Smooth muscle cell (in vitro differentiated cells): ENCODE measurements around the gene SLC47A1. TPM values are rescaled to one million over a fixed set of nuclear protein-coding genes. Genes with fewer than 3 reads are reported as not detected.
"Not testable (repeated sequence)": the region's sequence is repeated elsewhere in the genome, so short reads cannot be mapped to it uniquely, and the experiment has no call there.

Experiments used
- DNase-seq: peaks from one replicate; lab custom pipeline; 2025; ENCODE audit not compliant: unreplicated experiment; lab: John Stamatoyannopoulos, UW
- H2AFZ ChIP-seq: fragments of 200-600 bp; sonication (generic); 2 replicates; pipeline ENCODE4 v1.6.0; 2016; ENCODE audit warnings: antibody characterized with exemption, low read depth, mild to moderate bottlenecking
- H3F3A ChIP-seq: fragments of 200-600 bp; sonication (generic); 2 replicates; pipeline ENCODE4 v1.6.0; 2017; ENCODE audit warnings: antibody characterized with exemption, low read depth
- H3K27ac ChIP-seq: fragments of 200-600 bp; sonication (generic); 2 replicates; pipeline ENCODE4 v1.5.1; 2016; ENCODE audit warnings: low read depth, mild to moderate bottlenecking
- H3K27me3 ChIP-seq: fragments of 200-600 bp; sonication (generic); 2 replicates; pipeline ENCODE4 v1.6.1; 2016; ENCODE audit warnings: low read depth, mild to moderate bottlenecking
- H3K36me3 ChIP-seq: fragments of 200-600 bp; sonication (generic); 2 replicates; pipeline ENCODE4 v1.5.1; 2016; ENCODE audit warnings: low read depth
- H3K4me1 ChIP-seq: fragments of 200-600 bp; sonication (generic); 2 replicates; pipeline ENCODE4 v1.5.1; 2016; ENCODE audit warnings: low read depth
- H3K4me2 ChIP-seq: fragments of 200-600 bp; sonication (generic); 2 replicates; pipeline ENCODE4 v1.6.0; 2016; ENCODE audit warnings: mild to moderate bottlenecking
- H3K4me3 ChIP-seq: fragments of 200-600 bp; sonication (generic); 2 replicates; pipeline ENCODE4 v1.5.1; 2016; ENCODE audit warnings: mild to moderate bottlenecking
- H3K79me2 ChIP-seq: fragments of 200-600 bp; sonication (generic); 2 replicates; pipeline ENCODE4 v1.6.0; 2016; ENCODE audit warnings: low read depth, mild to moderate bottlenecking
- H3K9ac ChIP-seq: fragments of 200-600 bp; sonication (generic); 2 replicates; pipeline ENCODE4 v1.6.0; 2016; ENCODE audit warnings: low read depth
- H3K9me3 ChIP-seq: fragments of 200-600 bp; sonication (generic); replicated peaks from 2 replicates; pipeline ENCODE4 v1.5.1; 2016; ENCODE audit warnings: low read depth
- H4K20me1 ChIP-seq: fragments of 200-600 bp; sonication (generic); 2 replicates; pipeline ENCODE4 v1.6.0; 2016; ENCODE audit warnings: low read depth
- WGBS: methylation state at CpG from one replicate; pipeline ENCODE4 v1.1.7; 2016; ENCODE audit warnings: low lambda C conversion rate; 5-methylcytosine and 5-hydroxymethylcytosine counted together
- polyA plus RNA-seq: library from polyadenylated mRNA; unstranded; fragments of >200 nt; fragmentation: Nextera tagmentation; extraction: Ambion mirVana; gene quantifications from 2 replicates; pipeline ENCODE4 v1.2.1, GENCODE V29; 2016
- total RNA-seq: library from RNA; depleted of rRNA; stranded (reverse); fragments of >200 nt; gene quantifications from 2 replicates; pipeline ENCODE4 v1.2.3, GENCODE V29; 2014
- TF ChIP-seq, protein P1 (sequence below): fragments of 200-600 bp; sonication (generic); IDR thresholded peaks from 2 replicates; pipeline ENCODE4 v1.5.1; 2017; ENCODE audit warnings: borderline replicate concordance, mild to moderate bottlenecking, antibody characterized with exemption; ENCODE audit not compliant: insufficient read depth, poor library complexity, severe bottlenecking

SLC47A1 gene
- total and polyA plus RNA-seq, 2 experiments from 2014 or later = 2.5 TPM; not detected in 1

DNA sequence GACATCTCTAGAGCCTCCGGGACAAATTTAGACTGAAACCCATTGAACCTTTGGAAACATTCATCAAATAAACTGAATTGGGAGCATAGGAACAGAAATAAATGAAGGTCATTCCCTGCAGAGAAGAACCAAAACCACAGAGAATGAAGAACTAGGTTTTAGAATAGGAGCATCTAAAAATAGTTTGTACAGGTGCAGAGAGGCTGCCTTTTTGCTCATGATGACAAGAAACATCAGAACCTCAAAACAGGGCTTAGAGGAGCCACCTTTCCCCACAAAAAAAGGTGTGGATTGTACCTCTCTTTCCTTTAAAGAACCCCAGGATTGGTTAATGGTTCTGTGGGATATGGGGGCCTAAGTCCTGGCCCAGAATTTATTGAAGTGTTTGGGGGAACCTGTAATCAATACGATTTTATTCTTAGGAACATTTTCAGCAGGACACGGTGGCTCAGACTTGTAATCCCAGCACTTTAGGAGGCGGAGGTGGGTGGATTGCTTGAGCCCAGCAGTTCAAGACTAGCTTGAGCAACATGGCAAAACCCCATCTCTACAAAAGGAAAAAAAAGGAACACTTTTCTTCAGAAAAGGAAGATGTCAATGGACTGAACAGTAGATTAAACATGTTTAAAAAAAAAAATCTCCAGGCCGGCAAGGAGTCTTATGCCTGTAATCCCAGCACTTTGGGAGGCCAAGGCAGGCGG, 37.7 kb upstream of the SLC47A1 start:
- Histone ChIP-seq H3K9ac (no peak overlapping the region), H3K4me1 (peaks cover 5% of the 10 kb centered on the region), H3K4me2 (no peak overlapping the region), H3K36me3 (no peaks in the 10 kb centered on the region), H3K27me3 (no peaks in the 10 kb centered on the region), H3F3A (no peaks in the 10 kb centered on the region), H3K9me3 (no peaks in the 10 kb centered on the region), H2AFZ (no peak overlapping the region), H4K20me1 (no peaks in the 10 kb centered on the region), H3K4me3 (no peak overlapping the region), H3K27ac (no peak overlapping the region), H3K79me2 (no peaks in the 10 kb centered on the region)
- TF ChIP-seq, protein P1, sequence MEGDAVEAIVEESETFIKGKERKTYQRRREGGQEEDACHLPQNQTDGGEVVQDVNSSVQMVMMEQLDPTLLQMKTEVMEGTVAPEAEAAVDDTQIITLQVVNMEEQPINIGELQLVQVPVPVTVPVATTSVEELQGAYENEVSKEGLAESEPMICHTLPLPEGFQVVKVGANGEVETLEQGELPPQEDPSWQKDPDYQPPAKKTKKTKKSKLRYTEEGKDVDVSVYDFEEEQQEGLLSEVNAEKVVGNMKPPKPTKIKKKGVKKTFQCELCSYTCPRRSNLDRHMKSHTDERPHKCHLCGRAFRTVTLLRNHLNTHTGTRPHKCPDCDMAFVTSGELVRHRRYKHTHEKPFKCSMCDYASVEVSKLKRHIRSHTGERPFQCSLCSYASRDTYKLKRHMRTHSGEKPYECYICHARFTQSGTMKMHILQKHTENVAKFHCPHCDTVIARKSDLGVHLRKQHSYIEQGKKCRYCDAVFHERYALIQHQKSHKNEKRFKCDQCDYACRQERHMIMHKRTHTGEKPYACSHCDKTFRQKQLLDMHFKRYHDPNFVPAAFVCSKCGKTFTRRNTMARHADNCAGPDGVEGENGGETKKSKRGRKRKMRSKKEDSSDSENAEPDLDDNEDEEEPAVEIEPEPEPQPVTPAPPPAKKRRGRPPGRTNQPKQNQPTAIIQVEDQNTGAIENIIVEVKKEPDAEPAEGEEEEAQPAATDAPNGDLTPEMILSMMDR = no peak
- DNase-seq = no peak
- 90% methylated on average over 6 of the region's 6 CpGs for WGBS

DNA sequence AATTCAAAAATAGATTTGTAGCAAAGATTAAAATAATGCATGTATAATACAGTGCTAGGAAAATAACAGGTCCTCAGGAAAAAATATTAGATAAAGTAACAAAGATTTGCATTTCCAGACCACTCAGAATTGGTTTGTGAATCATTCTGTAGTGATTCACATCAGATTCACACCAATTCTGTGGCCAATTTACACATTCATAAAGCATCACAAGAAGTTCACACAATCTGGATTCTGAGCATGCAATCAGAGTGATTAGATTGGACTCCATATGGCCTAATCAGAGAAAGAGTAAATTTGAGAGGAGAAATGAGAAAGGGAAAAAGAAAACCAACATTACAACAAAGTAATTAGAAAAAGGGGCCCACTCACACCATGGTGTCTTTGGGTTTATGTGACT, 36.0 kb upstream of the SLC47A1 start:
- TF ChIP-seq, protein P1 = no peak
- Histone ChIP-seq H3K36me3 (no peaks in the 10 kb centered on the region), H3K4me3 (no peak overlapping the region), H4K20me1 (no peaks in the 10 kb centered on the region), H3K27me3 (no peaks in the 10 kb centered on the region), H3K27ac (no peak overlapping the region), H3K4me1 (peaks cover under 1% of the 10 kb centered on the region), H3K4me2 (no peak overlapping the region), H3K9me3 (no peaks in the 10 kb centered on the region), H3K79me2 (no peaks in the 10 kb centered on the region), H3F3A (no peaks in the 10 kb centered on the region), H3K9ac (no peak overlapping the region), H2AFZ (no peak overlapping the region)
- no peak for DNase-seq

DNA sequence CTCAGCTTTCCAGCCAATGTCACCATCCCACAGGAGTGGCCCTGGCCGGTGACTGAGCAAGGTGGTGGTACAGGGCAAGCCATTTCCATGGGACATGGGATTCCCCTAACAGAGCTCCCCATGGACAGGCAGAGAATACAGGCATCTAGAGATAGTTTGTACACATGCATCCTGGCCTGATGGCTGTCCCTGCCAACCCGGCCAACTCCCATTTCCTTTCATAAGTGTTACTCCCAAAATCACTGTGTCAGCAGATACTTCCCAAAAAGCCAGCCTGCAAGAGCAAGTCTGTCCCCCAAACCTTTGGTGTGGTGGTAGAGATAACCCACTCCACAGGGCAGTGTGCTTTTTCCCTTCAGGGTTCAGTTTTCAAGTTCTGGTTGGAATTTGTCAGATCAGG, 32.4 kb upstream of the SLC47A1 start:
- DNase-seq = no peak
- no peaks in the 10 kb centered on the region for H3K9me3 ChIP-seq
- H2AFZ ChIP-seq = no peak overlapping the region
- no peaks in the 10 kb centered on the region for H3K27me3 ChIP-seq
- H3K4me1 ChIP-seq = no peaks in the 10 kb centered on the region
- no peaks in the 10 kb centered on the region for H3K79me2 ChIP-seq
- TF ChIP-seq, protein P1 = no peak
- H3F3A ChIP-seq = no peaks in the 10 kb centered on the region
- no peak overlapping the region for H3K4me3 ChIP-seq
- H3K27ac ChIP-seq = no peak overlapping the region
- H3K36me3 ChIP-seq = no peaks in the 10 kb centered on the region
- 90% methylated on average over 2 of the region's 2 CpGs for WGBS
- H4K20me1 ChIP-seq = no peaks in the 10 kb centered on the region
- H3K9ac ChIP-seq = no peak overlapping the region
- H3K4me2 ChIP-seq = no peak overlapping the region

DNA sequence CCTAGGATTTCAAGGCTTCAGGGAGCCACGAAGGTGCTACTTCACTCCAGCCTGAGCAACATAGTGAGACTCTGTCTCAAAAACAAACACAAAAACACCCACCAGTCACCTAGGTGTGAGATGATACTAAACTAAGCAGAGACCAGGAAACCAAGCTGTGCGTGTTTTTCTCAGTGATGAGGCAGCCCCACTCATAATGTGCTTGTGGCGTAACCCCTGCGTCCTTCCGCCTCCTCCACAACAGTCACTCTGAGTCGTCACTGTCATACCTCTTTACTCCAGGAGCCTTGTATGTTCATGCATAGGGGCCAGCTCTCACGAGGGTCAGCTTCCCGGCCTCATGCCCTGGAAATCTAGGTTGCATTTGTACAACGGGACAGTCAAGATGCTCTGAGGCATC, 31.1 kb upstream of the SLC47A1 start:
- 86% methylated on average over 9 of the region's 9 CpGs for WGBS

DNA sequence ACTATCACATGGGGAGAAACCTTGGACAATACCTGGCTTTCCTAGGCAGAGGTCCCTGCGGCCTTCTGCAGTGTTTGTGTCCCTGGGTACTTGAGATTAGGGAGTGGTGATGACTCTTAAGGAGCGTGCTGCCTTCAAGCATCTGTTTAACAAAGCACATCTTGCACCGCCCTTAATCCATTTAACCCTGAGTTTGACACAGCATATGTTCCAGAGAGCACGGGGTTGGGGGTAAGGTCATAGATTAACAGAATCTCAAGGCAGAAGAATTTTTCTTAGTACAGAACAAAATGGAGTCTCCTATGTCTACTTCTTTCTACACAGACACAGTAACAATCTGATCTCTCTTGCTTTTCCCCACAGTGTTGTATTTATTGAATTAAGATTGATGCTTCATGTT, 28.1 kb upstream of the SLC47A1 start:
- H3K9ac ChIP-seq, H3K79me2 ChIP-seq, H3K4me2 ChIP-seq, H3K4me3 ChIP-seq, H3K27me3 ChIP-seq, H3K27ac ChIP-seq, H2AFZ ChIP-seq, H3K36me3 ChIP-seq, H3K4me1 ChIP-seq, H3K9me3 ChIP-seq, H4K20me1 ChIP-seq, DNase-seq: not testable (repeated sequence)
- H3F3A ChIP-seq = peaks cover 11% of the 10 kb centered on the region
- 49% methylated on average over 3 of the region's 4 CpGs for WGBS

More for the DNA sequence above, 31.1 kb upstream of the SLC47A1 start:
- TF ChIP-seq, protein P1 = no peak
- H3K4me3 ChIP-seq = no peak overlapping the region
- no peaks in the 10 kb centered on the region for H3K79me2 ChIP-seq
- H3K4me2 ChIP-seq = no peak overlapping the region
- H3K36me3 ChIP-seq = no peaks in the 10 kb centered on the region
- DNase-seq = no peak
- H2AFZ ChIP-seq = no peak overlapping the region
- no peak overlapping the region for H3K9ac ChIP-seq
- H3K27me3 ChIP-seq = no peaks in the 10 kb centered on the region
- H3K4me1 ChIP-seq = no peaks in the 10 kb centered on the region
- no peak overlapping the region for H3K27ac ChIP-seq
- H3F3A ChIP-seq = no peaks in the 10 kb centered on the region
- no peaks in the 10 kb centered on the region for H4K20me1 ChIP-seq
- no peaks in the 10 kb centered on the region for H3K9me3 ChIP-seq
